CD14-positive monocyte (primary cell): ENCODE results near the gene SPTBN1. TPM values are rescaled to one million over a fixed set of nuclear protein-coding genes. Genes with fewer than 3 reads are reported as not detected.

Experiments used
- DNase-seq, 3 donors: peaks; one replicate each; pipeline ENCODE4 v3.0.0-alpha.2; 2011 to 2022
- H2AFZ ChIP-seq: 2 replicates; pipeline ENCODE4 v1.6.0; 2012; ENCODE audit warnings: mild to moderate bottlenecking, low read depth, low read length, inconsistent platforms; ENCODE audit not compliant: insufficient read depth, poor library complexity, severe bottlenecking
- H3K27ac ChIP-seq, 2 donors: 1 replicate in 1 of 2; 2 replicates in 1 of 2; pipeline ENCODE4 v1.5.1; 2012 to 2013; ENCODE audit warnings: low read length in 2 of 2, control low read depth in 1 of 2, inconsistent platforms in 1 of 2, low read depth in 1 of 2, mild to moderate bottlenecking in 1 of 2
- H3K27me3 ChIP-seq, 2 donors: one replicate each; pipeline versions ENCODE4 v1.6.0 to v1.6.1; 2011 to 2013; ENCODE audit warnings: low read length in 2 of 2; ENCODE audit not compliant: control insufficient read depth in 2 of 2, insufficient read depth in 2 of 2
- H3K36me3 ChIP-seq, 2 donors: replicated peaks in 1 of 2; 1 replicate in 1 of 2; 2 replicates in 1 of 2; pipeline versions ENCODE4 v1.5.1 to v1.6.1; 2012 to 2013; ENCODE audit warnings: low read length in 2 of 2, control low read depth in 1 of 2, inconsistent platforms in 1 of 2, mild to moderate bottlenecking in 1 of 2; ENCODE audit not compliant: insufficient read depth in 2 of 2, control insufficient read depth in 1 of 2
- H3K4me1 ChIP-seq, 2 donors: 1 replicate in 1 of 2; 2 replicates in 1 of 2; pipeline versions ENCODE4 v1.5.1 to v1.6.1; 2012 to 2013; ENCODE audit warnings: low read length in 2 of 2, control low read depth in 1 of 2, inconsistent platforms in 1 of 2, mild to moderate bottlenecking in 1 of 2, moderate library complexity in 1 of 2; ENCODE audit not compliant: insufficient read depth in 2 of 2, control insufficient read depth in 1 of 2
- H3K4me2 ChIP-seq: replicated peaks from 2 replicates; pipeline ENCODE3; 2012; ENCODE audit warnings: low read length, moderate library complexity, mild to moderate bottlenecking; ENCODE audit not compliant: poor library complexity, severe bottlenecking; ENCODE audit errors: extremely low read depth
- H3K4me3 ChIP-seq, 3 experiments: fragments of 200-600 bp in 1 of 3; sonication (generic) in 1 of 3; replicated peaks in 1 of 3; 1 replicate in 2 of 3; 2 replicates in 1 of 3; pipeline ENCODE4 v1.5.1; 2011 to 2013; ENCODE audit warnings: low read length in 3 of 3, mild to moderate bottlenecking in 3 of 3, control low read depth in 2 of 3, low read depth in 2 of 3, inconsistent platforms in 1 of 3, moderate library complexity in 1 of 3
- H3K79me2 ChIP-seq: 2 replicates; pipeline ENCODE4 v1.6.0; 2012; ENCODE audit warnings: mild to moderate bottlenecking, control low read depth, inconsistent platforms, low read length, moderate library complexity; ENCODE audit not compliant: insufficient read depth
- H3K9ac ChIP-seq: 2 replicates; pipeline ENCODE4 v1.6.0; 2017; ENCODE audit warnings: low read length, mild to moderate bottlenecking; ENCODE audit not compliant: insufficient read depth, poor library complexity, severe bottlenecking
- H3K9me3 ChIP-seq, 2 donors: replicated peaks in 1 of 2; 1 replicate in 1 of 2; 2 replicates in 1 of 2; pipeline versions ENCODE4 v1.5.1 to v1.6.1; 2012 to 2013; ENCODE audit warnings: low read length in 2 of 2, control low read depth in 1 of 2; ENCODE audit not compliant: control insufficient read depth in 1 of 2, insufficient read depth in 1 of 2
- H4K20me1 ChIP-seq: 2 replicates; pipeline ENCODE4 v1.6.0; 2012; ENCODE audit warnings: mild to moderate bottlenecking, low read length, control low read depth, moderate library complexity; ENCODE audit not compliant: insufficient read depth
- H3K27ac Mint-ChIP-seq, 7 donors: one replicate each; pipeline ENCODE4 v1.8.0; 2020; ENCODE audit warnings: mild to moderate bottlenecking in 7 of 7, mixed read lengths in 7 of 7, moderate library complexity in 6 of 7, inconsistent platforms in 2 of 7
- H3K27me3 Mint-ChIP-seq, 3 donors: one replicate each; pipeline ENCODE4 v1.8.0; 2021 to 2022; ENCODE audit warnings: low read depth in 3 of 3, mild to moderate bottlenecking in 3 of 3, mixed read lengths in 3 of 3, moderate library complexity in 3 of 3, inconsistent platforms in 1 of 3
- H3K36me3 Mint-ChIP-seq, 2 donors: one replicate each; pipeline ENCODE4 v1.8.0; 2020; ENCODE audit warnings: mixed read lengths in 2 of 2, inconsistent platforms in 1 of 2, mild to moderate bottlenecking in 1 of 2
- H3K4me1 Mint-ChIP-seq: one replicate; pipeline ENCODE4 v1.8.0; 2020; ENCODE audit warnings: mild to moderate bottlenecking, mixed read lengths
- H3K4me3 Mint-ChIP-seq, 2 donors: one replicate each; pipeline ENCODE4 v1.8.0; 2020; ENCODE audit warnings: mild to moderate bottlenecking in 2 of 2, mixed read lengths in 2 of 2, moderate library complexity in 1 of 2
- H3K9me3 Mint-ChIP-seq, 7 donors: one replicate each; pipeline ENCODE4 v1.8.0; 2020 to 2022; ENCODE audit warnings: mixed read lengths in 7 of 7, mild to moderate bottlenecking in 6 of 7, moderate library complexity in 6 of 7, inconsistent platforms in 2 of 7
- WGBS: methylation state at CpG from one replicate; pipeline ENCODE4 v1.1.5; 2013; ENCODE audit warnings: missing lambda C conversion rate; ENCODE audit not compliant: insufficient coverage; 5-methylcytosine and 5-hydroxymethylcytosine counted together
- intact Hi-C, 2 donors: fragments of 100-400 bp; cut with micrococcal nuclease; formaldehyde crosslinking; loops; one replicate each; pipeline versions ENCODE4 v1.15.0 to v1.15.1; 2023
- polyA plus RNA-seq, 3 donors: library from polyadenylated mRNA; depleted of rRNA in 1 of 3; unstranded in 2 of 3; stranded (reverse) in 1 of 3; fragments of 300-500 nt in 2 of 3; fragments of >200 nt in 1 of 3; fragmentation: Illumina TruSeq in 2 of 3; gene quantifications; 1 replicate in 2 of 3; 2 replicates in 1 of 3; pipeline ENCODE4 v1.2.3, GENCODE V29; 2012 to 2021
- TF ChIP-seq, protein P1 (sequence below): fragments of 200-600 bp; IDR thresholded peaks from one replicate; pipeline ENCODE4 v1.8.0; 2022; ENCODE audit warnings: antibody characterized with exemption, mild to moderate bottlenecking

Gene SPTBN1
- polyA plus RNA-seq, 3 donors, result 0.79 to 2.8 (median 1.7) TPM

DNA sequence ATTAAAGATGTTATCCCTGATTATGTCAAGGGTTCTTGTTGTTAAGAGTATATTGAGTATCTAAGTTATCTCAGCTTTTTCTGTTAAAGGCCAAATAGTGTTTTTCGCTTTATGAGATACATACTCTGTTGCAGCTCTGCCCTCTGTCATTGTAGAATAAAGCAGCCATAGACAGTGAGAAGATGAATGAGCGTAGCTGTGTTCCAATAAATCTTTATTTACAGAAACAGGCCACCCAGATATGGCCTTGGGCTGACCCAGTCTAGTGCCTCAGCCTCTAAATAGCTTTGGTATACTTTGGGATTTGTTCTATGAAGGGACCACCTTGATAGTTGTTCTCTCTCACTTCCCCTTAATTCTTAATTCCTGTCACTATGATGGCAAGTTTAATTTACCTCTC lies 194.5 kb downstream of the SPTBN1 start:
- H3K4me2 ChIP-seq, result no peak overlapping the region
- intact Hi-C loops, result no loop called here
- WGBS, result no CpG with 5 or more reads among the region's 2 CpGs
- no peaks in the 10 kb centered on the region for H3K9me3 Mint-ChIP-seq
- H3K4me3 ChIP-seq, result no peak overlapping the region
- H3K27ac ChIP-seq, result no peak overlapping the region
- no peak overlapping the region for H2AFZ ChIP-seq
- H3K27ac Mint-ChIP-seq, result no peak overlapping the region
- DNase-seq, result no peak
- H3K4me1 Mint-ChIP-seq, result no peaks in the 10 kb centered on the region
- no peaks in the 10 kb centered on the region for H3K27me3 ChIP-seq
- peaks cover 97 to 100% of the 10 kb centered on the region in 2 donors for H3K36me3 ChIP-seq
- H3K79me2 ChIP-seq, result no peaks in the 10 kb centered on the region
- H3K4me1 ChIP-seq, result no peaks in the 10 kb centered on the region
- no peaks in the 10 kb centered on the region for H4K20me1 ChIP-seq
- no peak overlapping the region for H3K4me3 Mint-ChIP-seq
- H3K36me3 Mint-ChIP-seq, result peaks cover 92 to 95% of the 10 kb centered on the region in 2 donors
- no peaks in the 10 kb centered on the region for H3K27me3 Mint-ChIP-seq
- TF ChIP-seq, protein P1, sequence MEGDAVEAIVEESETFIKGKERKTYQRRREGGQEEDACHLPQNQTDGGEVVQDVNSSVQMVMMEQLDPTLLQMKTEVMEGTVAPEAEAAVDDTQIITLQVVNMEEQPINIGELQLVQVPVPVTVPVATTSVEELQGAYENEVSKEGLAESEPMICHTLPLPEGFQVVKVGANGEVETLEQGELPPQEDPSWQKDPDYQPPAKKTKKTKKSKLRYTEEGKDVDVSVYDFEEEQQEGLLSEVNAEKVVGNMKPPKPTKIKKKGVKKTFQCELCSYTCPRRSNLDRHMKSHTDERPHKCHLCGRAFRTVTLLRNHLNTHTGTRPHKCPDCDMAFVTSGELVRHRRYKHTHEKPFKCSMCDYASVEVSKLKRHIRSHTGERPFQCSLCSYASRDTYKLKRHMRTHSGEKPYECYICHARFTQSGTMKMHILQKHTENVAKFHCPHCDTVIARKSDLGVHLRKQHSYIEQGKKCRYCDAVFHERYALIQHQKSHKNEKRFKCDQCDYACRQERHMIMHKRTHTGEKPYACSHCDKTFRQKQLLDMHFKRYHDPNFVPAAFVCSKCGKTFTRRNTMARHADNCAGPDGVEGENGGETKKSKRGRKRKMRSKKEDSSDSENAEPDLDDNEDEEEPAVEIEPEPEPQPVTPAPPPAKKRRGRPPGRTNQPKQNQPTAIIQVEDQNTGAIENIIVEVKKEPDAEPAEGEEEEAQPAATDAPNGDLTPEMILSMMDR, result no peak
- no peak overlapping the region for H3K9ac ChIP-seq
- H3K9me3 ChIP-seq, result no peaks in the 10 kb centered on the region

DNA sequence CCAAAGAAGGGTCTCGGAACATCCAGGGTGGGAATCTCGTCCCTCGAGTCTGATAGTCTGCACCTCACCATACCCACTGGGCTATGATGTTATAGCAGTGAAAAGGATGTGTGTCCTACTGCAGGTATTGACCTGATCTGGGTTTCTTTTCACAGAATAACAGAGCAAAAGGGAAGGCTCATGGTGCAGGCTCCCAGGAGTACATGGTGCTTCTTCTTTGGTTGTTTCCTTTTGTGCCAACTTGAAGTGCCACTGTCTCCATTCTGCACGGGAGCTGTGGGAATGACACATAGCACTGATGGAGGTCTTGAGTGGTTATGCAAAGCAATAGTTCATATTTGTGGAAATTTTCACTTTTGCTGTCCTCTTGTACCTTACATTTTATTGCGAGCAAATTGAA lies 195.2 kb downstream of the SPTBN1 start:
- H2AFZ ChIP-seq, result no peak overlapping the region
- no peaks in the 10 kb centered on the region for H3K9me3 ChIP-seq
- no peaks in the 10 kb centered on the region for H3K79me2 ChIP-seq
- no peak overlapping the region for H3K27ac ChIP-seq
- TF ChIP-seq, protein P1, result no peak
- intact Hi-C loops, result no loop called here
- DNase-seq, result no peak
- H3K27me3 Mint-ChIP-seq, result no peaks in the 10 kb centered on the region
- H3K27me3 ChIP-seq, result no peaks in the 10 kb centered on the region
- no peak overlapping the region for H3K4me3 ChIP-seq
- H3K9ac ChIP-seq, result no peak overlapping the region
- peaks cover 91 to 94% of the 10 kb centered on the region in 2 donors for H3K36me3 Mint-ChIP-seq
- H3K27ac Mint-ChIP-seq, result no peak overlapping the region
- no peaks in the 10 kb centered on the region for H3K9me3 Mint-ChIP-seq
- no peaks in the 10 kb centered on the region for H3K4me1 ChIP-seq
- no CpG with 5 or more reads among the region's 5 CpGs for WGBS
- peaks cover 95 to 100% of the 10 kb centered on the region in 2 donors for H3K36me3 ChIP-seq
- H4K20me1 ChIP-seq, result no peaks in the 10 kb centered on the region
- H3K4me2 ChIP-seq, result no peak overlapping the region
- H3K4me1 Mint-ChIP-seq, result no peaks in the 10 kb centered on the region
- no peak overlapping the region for H3K4me3 Mint-ChIP-seq
